GM18951 (cell line): ENCODE measurements around the gene PRDX1.

Experiments used
- POLR2A ChIP-seq: IDR thresholded peaks from 4 replicates; pipeline ENCODE4 v1.6.1; 2011; ENCODE audit warnings: mild to moderate bottlenecking; ENCODE audit not compliant: insufficient read length, insufficient read depth; ENCODE audit errors: extremely low read depth
- in situ Hi-C: fragments of 300-500 bp; cut with MboI; formaldehyde crosslinking; loops from one replicate; pipeline ENCODE4 v1.12.0; 2022; ENCODE audit warnings: low sequenced_read_pairs, mixed read lengths, inconsistent platforms; ENCODE audit not compliant: unreplicated experiment

PRDX1 gene

GRCh38 chr1:45521413-45522323, at the start of gene PRDX1:
PRDX1 (minus strand) TSS chr1:45521884; CDS start chr1:45519043, 2,841 bp downstream.
- TF ChIP-seq POLR2A: peak; percentile 100
- in situ Hi-C loops: no loop called here

GRCh38 chr1:45570631-45571030, 48.9 kb upstream of the PRDX1 start:
- in situ Hi-C loops: loop anchor here (5.0 to 10.0 kb wide), 2 partner anchors 63 to 556 kb away; partner anchors contain the start of genes HECTD3 and UROD
- no peak for TF ChIP-seq POLR2A

GRCh38 chr1:45569962-45570581, 48.4 kb upstream of the PRDX1 start:
- no peak for TF ChIP-seq POLR2A
- in situ Hi-C loops: loop anchor here (5.0 to 10.0 kb wide), 2 partner anchors 63 to 555 kb away; partner anchors contain the start of genes HECTD3 and UROD

GRCh38 chr1:45569571-45569961, 47.9 kb upstream of the PRDX1 start:
- TF ChIP-seq POLR2A: no peak
- in situ Hi-C loops: no loop called here

GRCh38 chr1:45568421-45568820, 46.7 kb upstream of the PRDX1 start:
- no peak for TF ChIP-seq POLR2A
- in situ Hi-C loops: no loop called here

GRCh38 chr1:45567911-45568310, 46.2 kb upstream of the PRDX1 start:
- in situ Hi-C loops: no loop called here
- no peak for TF ChIP-seq POLR2A

- in situ Hi-C loops: no loop called here
- TF ChIP-seq POLR2A: no peak
Observed at GRCh38 chr1:45566722-45567121, 45.0 kb upstream of the PRDX1 start.

GRCh38 chr1:45563843-45564242, 42.2 kb upstream of the PRDX1 start:
- in situ Hi-C loops: no loop called here
- no peak for TF ChIP-seq POLR2A

GRCh38 chr1:45557422-45557944, 35.8 kb upstream of the PRDX1 start:
- TF ChIP-seq POLR2A: no peak
- in situ Hi-C loops: no loop called here

- no peak for TF ChIP-seq POLR2A
- in situ Hi-C loops: no loop called here
Observed at GRCh38 chr1:45554198-45554597, 32.5 kb upstream of the PRDX1 start.

- TF ChIP-seq POLR2A: no peak
- in situ Hi-C loops: no loop called here
Observed at GRCh38 chr1:45552331-45552730, 30.6 kb upstream of the PRDX1 start.

GRCh38 chr1:45551684-45552083, 30.0 kb upstream of the PRDX1 start:
- no peak for TF ChIP-seq POLR2A
- in situ Hi-C loops: no loop called here

GRCh38 chr1:45550401-45551351, 29.0 kb upstream of the PRDX1 start, which contains the start of gene AKR1A1:
AKR1A1 (plus strand) TSS chr1:45550826; CDS start chr1:45561795, 10,969 bp downstream.
- in situ Hi-C loops: no loop called here

More at GRCh38 chr1:45550401-45551351, 29.0 kb upstream of the PRDX1 start, which contains the start of gene AKR1A1:
- TF ChIP-seq POLR2A: peak; percentile 95
